Globus pallidus (tissue), 1 donor: ENCODE measurements around the gene PRPS1.
"Not testable (repeated sequence)": the region's sequence is repeated elsewhere in the genome, so short reads cannot be mapped to it uniquely, and the experiment has no call there.

ENCODE experiments used
- DNase-seq: peaks from one replicate; pipeline ENCODE4 v3.0.0-alpha.2; 2015; ENCODE audit warnings: low spot score

The PRPS1 gene

GRCh38 chrX:107675365-107675654, 47.0 kb downstream of the PRPS1 start:
- DNase-seq: no peak

DNA sequence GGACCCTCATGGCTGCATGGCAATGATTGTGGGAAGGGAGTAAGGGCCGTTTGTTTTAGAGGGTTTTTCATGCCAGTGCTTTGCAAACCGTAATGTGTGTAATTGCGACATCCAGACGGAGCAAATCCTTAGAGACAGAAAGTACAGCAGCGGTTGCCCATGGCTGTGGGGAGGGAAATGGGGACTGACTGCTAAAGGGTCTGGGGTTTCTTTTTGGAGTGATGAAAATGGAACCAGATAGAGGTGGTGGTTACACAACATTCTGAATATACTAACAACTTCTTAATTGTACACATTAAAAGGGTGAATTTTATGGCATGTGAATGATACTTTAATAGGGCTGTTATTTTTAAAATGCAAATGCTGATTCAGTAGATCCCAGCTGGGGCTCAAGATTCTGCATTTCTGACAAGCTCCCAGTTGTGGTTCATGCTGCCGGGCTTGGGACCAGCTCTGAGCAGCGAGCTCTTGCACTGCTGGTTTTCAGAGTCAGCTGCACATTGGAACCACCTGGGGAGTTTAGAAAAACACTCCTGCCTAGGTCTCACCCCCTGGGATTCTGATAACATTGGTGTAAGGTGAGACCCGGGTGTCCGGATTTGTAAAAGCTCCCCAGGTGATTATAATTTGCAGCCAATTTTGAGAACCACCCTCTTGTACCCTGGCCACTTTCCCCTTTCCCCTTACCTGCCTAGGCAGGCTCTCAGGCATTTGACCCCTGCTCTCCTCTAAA, 47.7 kb downstream of the PRPS1 start:
- DNase-seq: no peak

- no peak for DNase-seq
Observed at GRCh38 chrX:107676559-107677378, 48.5 kb downstream of the PRPS1 start.

- no peak for DNase-seq
Observed at GRCh38 chrX:107677501-107677901, 49.2 kb downstream of the PRPS1 start.

- DNase-seq: no peak
Observed at GRCh38 chrX:107677909-107678308, 49.6 kb downstream of the PRPS1 start.

GRCh38 chrX:107678957-107679740, 50.8 kb downstream of the PRPS1 start:
- DNase-seq: no peak

- no peak for DNase-seq
Observed at GRCh38 chrX:107682256-107682655, 53.9 kb downstream of the PRPS1 start.

- DNase-seq: no peak
Observed at GRCh38 chrX:107683124-107683895, 55.0 kb downstream of the PRPS1 start.

GRCh38 chrX:107683931-107684330, 55.6 kb downstream of the PRPS1 start:
- DNase-seq: no peak

DNA sequence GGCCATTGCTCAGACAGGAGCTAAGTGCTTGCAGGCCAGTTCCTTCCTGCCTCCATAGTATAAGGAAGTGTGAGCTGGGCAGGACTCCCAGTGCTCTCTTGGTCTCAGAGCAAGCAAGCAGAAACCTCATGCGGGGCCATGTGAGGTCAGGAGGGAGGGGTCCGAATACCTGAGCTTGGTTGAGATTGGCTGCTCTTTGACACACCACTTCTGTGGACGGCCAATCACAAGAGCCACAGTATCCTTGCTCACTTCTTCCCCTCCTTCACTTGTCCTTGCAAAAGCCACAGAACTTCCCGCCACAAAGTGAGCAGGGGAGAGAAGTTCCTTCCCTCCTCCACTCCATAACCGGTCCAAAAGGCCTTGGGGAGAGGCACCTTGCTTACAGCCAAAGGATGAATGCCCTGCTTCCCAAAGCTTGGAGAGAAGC, 56.7 kb downstream of the PRPS1 start:
- peak; percentile 41 for DNase-seq

- DNase-seq: not testable (repeated sequence)
Observed at GRCh38 chrX:107685586-107685985, 57.3 kb downstream of the PRPS1 start.

GRCh38 chrX:107686026-107686425, 57.7 kb downstream of the PRPS1 start:
- DNase-seq: no peak

GRCh38 chrX:107686792-107687191, 58.5 kb downstream of the PRPS1 start:
- no peak for DNase-seq

DNA sequence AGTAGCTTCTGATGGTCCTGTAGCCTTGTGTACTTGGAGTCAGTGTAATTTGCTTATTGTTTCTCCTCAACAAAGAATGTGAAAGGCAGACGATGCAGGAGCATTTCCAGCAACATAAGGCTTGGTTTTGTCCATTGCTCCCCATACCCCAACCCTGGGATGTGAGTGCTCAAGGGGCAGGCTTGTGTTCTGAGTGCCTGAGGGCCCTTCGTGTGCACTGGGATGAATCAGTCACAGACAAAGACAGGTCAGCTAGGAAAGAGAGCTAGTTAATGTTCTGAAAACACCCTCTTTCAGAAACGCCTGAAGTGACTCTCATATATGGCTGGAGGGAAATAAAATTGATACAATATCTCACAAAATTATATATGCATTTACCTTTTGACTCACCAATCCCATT, 59.1 kb downstream of the PRPS1 start:
- DNase-seq: no peak

GRCh38 chrX:107691024-107691448, 62.7 kb downstream of the PRPS1 start:
- DNase-seq: no peak

GRCh38 chrX:107699616-107700015, 71.3 kb downstream of the PRPS1 start:
- DNase-seq: no peak

GRCh38 chrX:107700317-107700774, 72.0 kb downstream of the PRPS1 start:
- peak; percentile 26 for DNase-seq
